ENCODE measurements around the gene HOATZ. TPM values are rescaled to one million over a fixed set of nuclear protein-coding genes. Genes with fewer than 3 reads are reported as not detected.

The HOATZ gene
- total RNA-seq, 1 experiment from 2014 or later: not detected

DNA sequence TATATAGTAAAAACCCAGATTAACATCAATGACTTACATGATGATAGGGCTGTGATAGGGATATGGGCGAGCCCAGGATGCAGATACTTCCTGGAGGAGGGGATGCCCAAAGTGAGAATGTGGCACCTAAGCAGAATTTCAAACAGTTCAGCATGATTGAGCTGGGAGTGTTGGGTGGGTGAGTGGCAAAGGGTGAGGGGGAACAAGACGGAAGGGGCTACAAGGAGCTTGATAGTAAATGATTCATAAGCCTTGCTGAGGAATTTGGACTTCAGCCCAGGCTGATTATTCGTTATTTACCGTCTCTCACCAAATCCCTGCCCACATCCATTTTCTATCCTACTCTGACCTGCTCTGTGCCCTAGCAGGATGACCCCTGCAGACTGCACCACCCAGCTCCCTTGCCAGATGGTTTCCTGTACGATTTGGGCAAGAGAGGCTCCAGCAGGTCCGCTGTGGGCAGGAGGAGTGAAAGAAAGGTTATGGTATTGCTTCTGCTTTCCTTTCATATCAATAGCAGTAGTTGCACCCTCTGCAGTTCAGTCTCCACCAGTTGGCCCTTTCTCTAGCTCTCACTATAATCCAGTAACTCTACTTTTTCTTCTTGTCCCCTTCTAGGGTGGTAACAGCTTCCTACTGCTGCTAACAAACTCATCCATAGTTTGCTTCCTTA lies 57.4 kb downstream of the HOATZ start:
- Histone ChIP-seq H4K20me1 (ENCODE audit: insufficient read depth) (no peaks in the 10 kb centered on the region), H3K79me2 (ENCODE audit: insufficient read depth, low read length) (no peaks in the 10 kb centered on the region), H3K9ac (ENCODE audit: low read length) (no peak overlapping the region), H3K27me3 (ENCODE audit: insufficient read depth, low read length) (no peaks in the 10 kb centered on the region), H3K36me3 (ENCODE audit: control insufficient read depth in 1 of 2, insufficient read depth in 2 of 2, low read length in 2 of 2) (no peaks in the 10 kb centered on the region), H2AFZ (ENCODE audit: low read depth, low read length, poor library complexity, severe bottlenecking) (no peak overlapping the region), H3K9me2 (ENCODE audit: insufficient read depth) (no peaks in the 10 kb centered on the region), H3K9me3 (ENCODE audit: control insufficient read depth in 1 of 2, insufficient read depth in 1 of 2, low read depth in 1 of 2, low read length in 2 of 2) (no peaks in the 10 kb centered on the region), H3K4me2 (ENCODE audit: low read length) (no peak overlapping the region), H3K27ac (ENCODE audit: low read depth, low read length) (no peak overlapping the region), H3K4me3 (replicated peaks in 1 of 2; ENCODE audit: low read depth in 1 of 2, low read length in 2 of 2) (no peak overlapping the region), H3K4me1 (ENCODE audit: control insufficient read depth in 1 of 2, insufficient read depth in 2 of 2, low read length in 2 of 2) (no peaks in the 10 kb centered on the region)
- ChIA-PET CTCF (no interaction called here), POLR2A (no interaction called here), RAD21 (ENCODE audit: low non-redundant PET in 1 of 2, low total read pairs in 2 of 2, uncharacterized antibody in 2 of 2, unreplicated experiment in 2 of 2) (no interaction called here)
- no TSS peak for BruUV-seq (replicated peaks)
- intact Hi-C loops (cut with micrococcal nuclease): no loop called here
- no peak for TF ChIP-seq SRF (IDR thresholded peaks at IDR 0.05; ENCODE audit: low read depth)
- TF ChIP-seq ELF1 (IDR thresholded peaks at IDR 0.05; ENCODE audit: borderline replicate concordance, low read depth): no peak
- TF ChIP-seq, protein P1, sequence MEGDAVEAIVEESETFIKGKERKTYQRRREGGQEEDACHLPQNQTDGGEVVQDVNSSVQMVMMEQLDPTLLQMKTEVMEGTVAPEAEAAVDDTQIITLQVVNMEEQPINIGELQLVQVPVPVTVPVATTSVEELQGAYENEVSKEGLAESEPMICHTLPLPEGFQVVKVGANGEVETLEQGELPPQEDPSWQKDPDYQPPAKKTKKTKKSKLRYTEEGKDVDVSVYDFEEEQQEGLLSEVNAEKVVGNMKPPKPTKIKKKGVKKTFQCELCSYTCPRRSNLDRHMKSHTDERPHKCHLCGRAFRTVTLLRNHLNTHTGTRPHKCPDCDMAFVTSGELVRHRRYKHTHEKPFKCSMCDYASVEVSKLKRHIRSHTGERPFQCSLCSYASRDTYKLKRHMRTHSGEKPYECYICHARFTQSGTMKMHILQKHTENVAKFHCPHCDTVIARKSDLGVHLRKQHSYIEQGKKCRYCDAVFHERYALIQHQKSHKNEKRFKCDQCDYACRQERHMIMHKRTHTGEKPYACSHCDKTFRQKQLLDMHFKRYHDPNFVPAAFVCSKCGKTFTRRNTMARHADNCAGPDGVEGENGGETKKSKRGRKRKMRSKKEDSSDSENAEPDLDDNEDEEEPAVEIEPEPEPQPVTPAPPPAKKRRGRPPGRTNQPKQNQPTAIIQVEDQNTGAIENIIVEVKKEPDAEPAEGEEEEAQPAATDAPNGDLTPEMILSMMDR (IDR thresholded peaks at IDR 0.05 in 2 of 3, conservative IDR thresholded peaks at IDR 0.05 in 1 of 3; ENCODE audit: borderline replicate concordance in 1 of 3, insufficient read depth in 1 of 3, low read depth in 2 of 3, low read length in 2 of 3): no peak
- TF ChIP-seq CBX3 (IDR thresholded peaks at IDR 0.05; ENCODE audit: low read depth): no peak
- TF ChIP-seq POLR2AphosphoS5 (IDR thresholded peaks at IDR 0.05; ENCODE audit: low read depth, low read length): no peak
- DNase-seq (ENCODE audit: low read depth, low spot score) (no peak), ATAC-seq (no peak)

GRCh38 chr11:111572581-111572980 lies 58.0 kb downstream of the HOATZ start:
- H3K79me2 ChIP-seq (ENCODE audit: insufficient read depth, low read length): no peaks in the 10 kb centered on the region
- no peaks in the 10 kb centered on the region for H3K4me1 ChIP-seq (ENCODE audit: control insufficient read depth in 1 of 2, insufficient read depth in 2 of 2, low read length in 2 of 2)
- H3K27me3 ChIP-seq (ENCODE audit: insufficient read depth, low read length): no peaks in the 10 kb centered on the region
- H3K4me2 ChIP-seq (ENCODE audit: low read length): no peak overlapping the region
- H2AFZ ChIP-seq (ENCODE audit: low read depth, low read length, poor library complexity, severe bottlenecking): no peak overlapping the region
- no peaks in the 10 kb centered on the region for H4K20me1 ChIP-seq (ENCODE audit: insufficient read depth)
- POLR2A ChIA-PET: no interaction called here
- H3K4me3 ChIP-seq (replicated peaks in 1 of 2; ENCODE audit: low read depth in 1 of 2, low read length in 2 of 2): no peak overlapping the region
- H3K9ac ChIP-seq (ENCODE audit: low read length): no peak overlapping the region
- RAD21 ChIA-PET (ENCODE audit: low non-redundant PET in 1 of 2, low total read pairs in 2 of 2, uncharacterized antibody in 2 of 2, unreplicated experiment in 2 of 2): no interaction called here
- intact Hi-C loops (cut with micrococcal nuclease): no loop called here
- CTCF ChIA-PET: no interaction called here
- TF ChIP-seq CBX3 (IDR thresholded peaks at IDR 0.05; ENCODE audit: low read depth): no peak
- TF ChIP-seq POLR2A (IDR thresholded peaks at IDR 0.05; ENCODE audit: borderline replicate concordance, extremely low read depth, insufficient read depth, insufficient read length): no peak
- no peak for TF ChIP-seq FOSL1 (IDR thresholded peaks at IDR 0.05; ENCODE audit: low read depth)
- no peak for TF ChIP-seq ZBTB33 (IDR thresholded peaks at IDR 0.05; ENCODE audit: extremely low read depth, insufficient replicate concordance, low read length)
- no peak for TF ChIP-seq ZFX (IDR thresholded peaks at IDR 0.05)
- no peak for TF ChIP-seq YY1 (IDR thresholded peaks at IDR 0.05; ENCODE audit: extremely low read depth, insufficient replicate concordance, low read depth, low read length)
- TF ChIP-seq CEBPB (IDR thresholded peaks at IDR 0.05; ENCODE audit: low read depth): no peak
- no peak for TF ChIP-seq SP1 (IDR thresholded peaks at IDR 0.05; ENCODE audit: low read depth)
- no peak for TF ChIP-seq MAX (IDR thresholded peaks at IDR 0.05)
- no peak for TF ChIP-seq POLR2AphosphoS5 (IDR thresholded peaks at IDR 0.05; ENCODE audit: low read depth, low read length)
- TF ChIP-seq EZH2 (IDR thresholded peaks at IDR 0.05): no peak
- TF ChIP-seq ZNF274 (IDR thresholded peaks at IDR 0.05; ENCODE audit: low read depth, low read length): no peak
- no peak for TF ChIP-seq EZH2phosphoT487 (IDR thresholded peaks at IDR 0.05; ENCODE audit: borderline replicate concordance)
- H3K36me3 ChIP-seq (ENCODE audit: control insufficient read depth in 1 of 2, insufficient read depth in 2 of 2, low read length in 2 of 2): no peaks in the 10 kb centered on the region
- DNase-seq (ENCODE audit: low read depth, low spot score): no peak
- H3K27ac ChIP-seq (ENCODE audit: low read depth, low read length): no peak overlapping the region
- ATAC-seq: no peak
- no peaks in the 10 kb centered on the region for H3K9me3 ChIP-seq (ENCODE audit: control insufficient read depth in 1 of 2, insufficient read depth in 1 of 2, low read depth in 1 of 2, low read length in 2 of 2)
- no peaks in the 10 kb centered on the region for H3K9me2 ChIP-seq (ENCODE audit: insufficient read depth)
- no TSS peak for BruUV-seq (replicated peaks)
